Kidney epithelial cell (primary cell): ENCODE measurements around the gene CACNG1. TPM values are rescaled to one million over a fixed set of nuclear protein-coding genes. Genes with fewer than 3 reads are reported as not detected.
"Not testable (repeated sequence)": the region's sequence is repeated elsewhere in the genome, so short reads cannot be mapped to it uniquely, and the experiment has no call there.

Source experiments
- DNase-seq: peaks from one replicate; pipeline ENCODE4 v3.0.0-alpha.2; 2010; ENCODE audit warnings: low read depth
- H3K27me3 ChIP-seq: 2 replicates; pipeline ENCODE4 v1.6.0; 2011; ENCODE audit warnings: low read length; ENCODE audit not compliant: control insufficient read depth, insufficient read depth
- H3K36me3 ChIP-seq: 2 replicates; pipeline ENCODE4 v1.5.1; 2011; ENCODE audit warnings: low read length; ENCODE audit not compliant: control insufficient read depth, insufficient read depth
- H3K4me3 ChIP-seq: 2 replicates; pipeline ENCODE4 v1.5.1; 2011; ENCODE audit warnings: low read depth, mild to moderate bottlenecking, control low read depth, low read length
- total RNA-seq: library from RNA; depleted of rRNA; stranded (reverse); fragments of >200 nt; gene quantifications from 2 replicates; pipeline ENCODE4 v1.2.3, GENCODE V29; 2015
- TF ChIP-seq, protein P1 (sequence below): IDR thresholded peaks from 2 replicates; pipeline ENCODE4 v1.5.1; 2011; ENCODE audit warnings: mild to moderate bottlenecking, moderate library complexity, low read length, control low read depth, inconsistent platforms; ENCODE audit not compliant: insufficient read depth, poor library complexity, severe bottlenecking

CACNG1 gene
- total RNA-seq, 1 donor from 2014 or later: not detected

DNA sequence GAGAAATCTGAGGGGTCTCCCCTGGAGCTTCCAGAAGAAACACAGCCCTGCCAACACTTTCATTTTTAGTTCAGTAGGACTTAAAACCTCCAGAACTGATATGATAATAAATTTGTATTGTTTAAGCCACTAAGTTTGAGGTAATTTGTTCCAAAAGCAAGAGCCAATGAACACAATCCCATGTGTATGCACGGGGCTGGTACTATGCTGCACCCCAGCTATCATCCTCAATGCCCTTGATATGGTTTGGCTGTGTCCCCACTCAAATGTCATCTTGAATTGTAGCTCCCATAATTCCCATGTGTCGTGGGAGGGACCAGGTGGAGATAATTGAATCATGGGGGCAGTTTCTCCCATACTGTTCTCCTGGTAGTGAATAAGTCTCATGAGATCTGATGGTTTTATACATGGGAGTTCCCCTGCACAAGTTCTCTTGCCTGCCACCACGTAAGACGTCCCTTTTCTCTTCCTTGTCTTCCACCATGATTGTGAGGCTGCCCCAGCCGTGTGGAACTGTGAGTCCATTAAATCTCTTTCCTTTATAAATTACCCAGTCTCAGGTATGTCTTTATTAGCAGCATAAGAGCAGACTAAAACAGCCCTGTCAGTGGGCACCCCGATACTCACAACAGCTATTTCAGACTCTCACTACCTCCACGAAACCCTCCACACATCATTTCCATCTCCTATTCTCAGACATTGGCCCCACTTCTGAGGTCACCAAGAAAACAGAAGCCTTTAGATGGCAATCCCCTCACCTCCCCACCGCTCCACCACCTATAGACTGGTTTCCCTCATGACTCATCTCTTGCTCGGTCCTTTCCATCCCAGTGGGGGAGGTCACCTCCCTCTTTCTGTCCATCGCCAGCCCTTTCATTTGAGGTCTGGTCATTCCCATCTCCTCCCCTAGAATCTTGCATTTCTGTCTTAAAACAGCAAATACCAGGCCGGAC is 8.9 kb upstream of the CACNG1 start:
- H3K4me3 ChIP-seq: no peak overlapping the region
- H3K36me3 ChIP-seq: no peaks in the 10 kb centered on the region
- TF ChIP-seq, protein P1, sequence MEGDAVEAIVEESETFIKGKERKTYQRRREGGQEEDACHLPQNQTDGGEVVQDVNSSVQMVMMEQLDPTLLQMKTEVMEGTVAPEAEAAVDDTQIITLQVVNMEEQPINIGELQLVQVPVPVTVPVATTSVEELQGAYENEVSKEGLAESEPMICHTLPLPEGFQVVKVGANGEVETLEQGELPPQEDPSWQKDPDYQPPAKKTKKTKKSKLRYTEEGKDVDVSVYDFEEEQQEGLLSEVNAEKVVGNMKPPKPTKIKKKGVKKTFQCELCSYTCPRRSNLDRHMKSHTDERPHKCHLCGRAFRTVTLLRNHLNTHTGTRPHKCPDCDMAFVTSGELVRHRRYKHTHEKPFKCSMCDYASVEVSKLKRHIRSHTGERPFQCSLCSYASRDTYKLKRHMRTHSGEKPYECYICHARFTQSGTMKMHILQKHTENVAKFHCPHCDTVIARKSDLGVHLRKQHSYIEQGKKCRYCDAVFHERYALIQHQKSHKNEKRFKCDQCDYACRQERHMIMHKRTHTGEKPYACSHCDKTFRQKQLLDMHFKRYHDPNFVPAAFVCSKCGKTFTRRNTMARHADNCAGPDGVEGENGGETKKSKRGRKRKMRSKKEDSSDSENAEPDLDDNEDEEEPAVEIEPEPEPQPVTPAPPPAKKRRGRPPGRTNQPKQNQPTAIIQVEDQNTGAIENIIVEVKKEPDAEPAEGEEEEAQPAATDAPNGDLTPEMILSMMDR: no peak
- no peaks in the 10 kb centered on the region for H3K27me3 ChIP-seq
- no peak for DNase-seq

DNA sequence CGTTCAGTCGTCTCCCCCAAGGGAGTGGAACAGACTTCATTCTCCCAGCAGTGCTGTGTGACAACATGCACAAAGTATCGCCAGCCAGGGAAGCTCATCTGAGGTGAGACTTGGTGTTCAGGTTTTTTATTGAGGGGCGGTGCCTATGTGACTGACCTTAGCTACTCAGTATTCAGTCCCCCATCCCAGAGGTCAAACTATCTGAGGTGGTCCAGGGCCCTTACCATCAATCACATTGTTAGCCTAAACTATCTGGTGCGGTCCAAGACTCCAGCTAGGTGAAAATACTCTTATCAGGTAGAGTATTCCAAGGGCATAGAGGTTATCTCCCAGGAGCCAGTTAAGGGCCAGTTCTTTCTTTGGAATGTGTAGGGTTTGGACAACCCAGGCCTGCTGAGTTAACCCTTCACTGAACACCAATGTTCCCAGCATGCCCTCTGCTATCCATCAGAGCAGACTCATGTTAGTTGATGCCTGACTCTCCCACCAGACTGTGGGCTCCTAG is 5.4 kb upstream of the CACNG1 start:
- no peaks in the 10 kb centered on the region for H3K36me3 ChIP-seq
- DNase-seq: no peak
- H3K27me3 ChIP-seq: peaks cover 5% of the 10 kb centered on the region
- H3K4me3 ChIP-seq: no peak overlapping the region
- TF ChIP-seq, protein P1: no peak

DNA sequence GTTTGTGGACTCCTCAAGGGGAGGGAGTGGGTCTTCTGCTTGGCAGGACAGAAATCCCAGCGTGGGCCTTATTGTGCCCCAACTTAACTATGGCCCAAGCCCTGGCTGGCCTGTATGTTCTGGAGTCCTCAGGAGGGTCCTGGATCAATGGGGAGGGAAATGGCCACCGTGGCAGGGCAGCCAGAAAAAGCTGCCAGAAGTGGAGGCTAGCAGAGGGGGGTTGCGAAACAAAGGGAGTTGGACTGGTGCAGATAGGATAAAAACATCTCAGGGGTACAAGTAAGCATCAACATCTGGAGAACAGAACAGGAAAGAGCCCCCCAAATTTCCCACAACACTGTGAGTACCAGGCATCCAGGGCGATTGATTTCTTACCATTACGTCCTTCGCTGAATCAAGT is 3.7 kb upstream of the CACNG1 start:
- no peak overlapping the region for H3K4me3 ChIP-seq
- H3K36me3 ChIP-seq: no peaks in the 10 kb centered on the region
- TF ChIP-seq, protein P1: no peak
- DNase-seq: no peak
- H3K27me3 ChIP-seq: peaks cover 8% of the 10 kb centered on the region

DNA sequence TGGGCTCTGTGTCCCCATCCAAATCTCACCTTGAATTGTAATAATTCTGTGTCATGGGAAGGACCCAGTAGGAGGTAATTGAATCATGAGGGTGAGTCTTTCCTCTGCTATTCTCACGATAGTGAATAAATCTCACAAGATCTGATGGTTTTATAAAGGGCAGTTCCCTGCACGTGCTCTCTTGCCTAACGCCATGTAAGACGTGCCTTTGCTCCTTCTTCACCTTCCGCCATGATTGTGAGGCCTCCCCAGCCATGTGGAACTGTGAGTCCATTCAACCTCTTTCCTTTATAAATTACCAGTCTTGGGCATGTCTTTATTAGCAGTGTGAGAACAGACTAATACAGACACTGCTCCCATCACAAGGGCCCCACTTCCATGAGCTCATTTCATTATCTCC is 3.2 kb upstream of the CACNG1 start:
- H3K4me3 ChIP-seq, DNase-seq, H3K36me3 ChIP-seq, H3K27me3 ChIP-seq: not testable (repeated sequence)

DNA sequence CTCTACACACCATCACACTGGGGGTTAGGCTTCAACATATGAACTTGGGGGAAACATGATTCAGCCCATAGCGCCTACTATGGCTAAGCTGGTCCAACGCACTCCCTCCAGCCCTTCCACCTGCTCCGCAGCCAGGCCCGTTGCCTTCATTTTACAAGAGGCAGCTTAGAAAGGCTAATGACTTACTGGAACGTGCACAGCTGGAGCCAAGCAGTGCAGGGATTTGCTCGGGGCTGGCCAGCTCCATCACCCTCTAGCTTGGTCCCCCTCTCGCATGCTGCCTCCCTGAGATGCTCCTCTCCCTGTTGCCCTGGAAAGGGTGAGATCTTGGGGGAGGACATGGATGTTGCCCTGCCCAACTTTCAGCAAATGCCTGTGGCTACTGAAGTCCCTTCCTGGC is 2.8 kb upstream of the CACNG1 start:
- Histone ChIP-seq H3K36me3 (no peaks in the 10 kb centered on the region), H3K4me3 (no peak overlapping the region), H3K27me3 (peaks cover 11% of the 10 kb centered on the region)
- TF ChIP-seq, protein P1: no peak
- DNase-seq: no peak

DNA sequence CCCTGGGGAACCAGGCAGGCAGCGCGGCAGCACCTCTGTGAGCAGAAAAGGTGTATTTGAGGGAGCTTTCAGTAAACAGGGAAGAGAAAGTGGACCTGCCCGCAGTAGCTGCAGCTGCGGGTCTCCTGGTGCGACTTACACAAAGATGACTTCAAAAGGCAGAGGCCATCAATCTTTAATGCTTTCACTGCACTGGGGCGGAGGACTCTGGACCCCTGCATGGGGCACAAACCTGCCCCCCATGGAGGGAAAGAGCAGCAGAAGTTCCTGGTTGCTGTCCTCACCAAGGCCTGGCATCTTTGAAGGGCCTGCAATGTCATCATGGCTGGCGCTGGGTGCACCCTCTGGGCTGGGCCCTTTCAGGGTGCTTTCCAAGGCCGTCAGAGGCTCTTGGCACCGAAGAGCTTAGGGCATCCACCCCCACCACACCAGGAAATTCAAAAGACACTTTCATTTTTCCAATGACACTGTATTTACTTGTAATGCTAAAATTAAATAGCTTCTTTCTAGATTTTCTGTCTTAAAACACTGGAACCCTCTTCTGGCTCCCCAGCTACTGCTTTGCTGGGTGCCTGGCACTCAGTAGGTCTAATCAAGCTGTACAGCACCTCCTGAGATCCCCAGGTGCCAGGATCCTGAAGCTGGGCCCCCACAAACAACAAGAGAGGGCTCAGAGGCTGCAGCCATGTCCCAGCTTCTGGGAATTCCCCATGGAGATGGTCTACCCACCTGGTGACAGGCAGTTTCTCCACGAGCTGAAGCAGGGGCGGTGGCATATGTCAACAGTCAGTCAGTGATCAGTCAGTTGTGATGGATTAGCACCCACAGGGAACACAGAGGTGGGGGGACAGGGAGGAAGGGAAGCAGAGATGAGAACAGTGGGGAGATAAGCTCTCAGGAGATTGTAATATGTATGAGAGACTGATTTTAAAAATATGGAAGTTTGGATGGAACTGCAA is 2.1 kb upstream of the CACNG1 start:
- H3K36me3 ChIP-seq: no peaks in the 10 kb centered on the region
- H3K4me3 ChIP-seq: no peak overlapping the region
- peaks cover 11% of the 10 kb centered on the region for H3K27me3 ChIP-seq
- no peak for DNase-seq
- TF ChIP-seq, protein P1: no peak
